Measurements from ENCODE around the gene GOLM1. TPM values are rescaled to one million over a fixed set of nuclear protein-coding genes. Genes with fewer than 3 reads are reported as not detected.
"Not testable (repeated sequence)": the region's sequence is repeated elsewhere in the genome, so short reads cannot be mapped to it uniquely, and the experiment has no call there.

The GOLM1 gene
- total RNA-seq, 1 donor from 2014 or later: 0.80 TPM

DNA sequence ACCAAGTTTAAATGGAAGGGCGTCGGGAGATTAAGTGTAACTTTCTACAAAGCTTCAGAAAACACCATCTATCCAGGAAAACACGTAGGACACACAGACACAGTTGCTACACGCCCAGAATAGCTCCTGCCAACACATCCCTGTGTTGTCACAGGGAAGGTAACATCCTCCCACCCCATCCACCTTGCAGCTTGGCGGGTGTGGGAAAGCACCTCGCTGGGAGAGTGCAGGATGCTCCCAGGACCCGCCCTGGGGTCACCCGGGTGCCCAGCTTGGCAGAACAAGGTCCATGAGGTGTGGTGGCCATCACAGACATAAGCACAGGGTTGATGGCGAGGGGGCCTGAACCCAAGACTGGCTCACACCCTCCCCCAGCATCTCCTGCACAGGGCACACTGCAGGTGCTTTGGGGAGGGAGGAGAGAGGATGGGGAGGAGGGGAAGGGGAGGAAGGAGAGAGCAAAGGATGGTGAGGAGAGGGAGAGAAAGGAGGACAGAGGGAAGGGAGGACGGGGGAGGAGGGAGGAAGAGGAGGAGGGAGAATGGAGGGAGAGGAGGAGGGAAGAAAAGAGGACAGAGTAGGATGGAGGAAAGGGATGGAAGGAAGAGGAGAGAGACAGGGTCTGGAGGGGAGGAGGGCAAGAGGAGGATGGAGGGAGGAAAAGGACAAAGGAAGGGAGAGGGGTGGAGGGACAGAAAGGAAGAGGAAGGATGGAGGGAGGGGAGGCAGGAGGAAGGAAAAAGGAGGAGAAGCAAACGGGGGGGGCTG lies 37.2 kb downstream of the GOLM1 start:
- POLR2A ChIA-PET: no interaction called here
- no peak overlapping the region for H3K4me3 Mint-ChIP-seq

DNA sequence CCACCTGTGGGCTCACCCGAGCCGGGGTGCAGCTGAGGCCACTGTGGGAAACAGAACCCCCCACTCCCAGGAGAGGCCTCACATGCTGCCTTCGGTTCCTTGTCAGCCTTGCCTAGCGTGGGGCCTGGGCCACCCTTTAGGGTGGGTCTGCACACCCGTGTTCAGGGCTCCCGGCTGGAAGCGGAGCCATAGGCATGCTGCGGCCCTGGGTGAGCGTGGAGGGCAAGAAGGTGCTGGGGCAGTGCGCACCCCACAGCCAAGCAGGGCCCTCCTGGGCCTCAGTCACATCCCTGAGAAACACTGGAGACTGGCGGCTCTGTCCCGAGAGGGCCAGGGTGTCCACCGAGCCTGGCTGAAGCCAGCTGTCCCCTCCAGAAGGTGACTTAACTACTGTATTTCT lies 41.9 kb downstream of the GOLM1 start:
- Mint-ChIP-seq H3K9me3 (no peaks in the 10 kb centered on the region), H3K27me3 (peaks cover 6% of the 10 kb centered on the region), H3K27ac (no peak overlapping the region), H3K4me3 (no peak overlapping the region), H3K36me3 (ENCODE audit: low read depth) (no peaks in the 10 kb centered on the region), H3K4me1 (no peaks in the 10 kb centered on the region)
- ChIA-PET CTCF (no interaction called here), POLR2A (no interaction called here)
- no peak for ATAC-seq (ENCODE audit: low read depth)
- intact Hi-C loops (cut with micrococcal nuclease): no loop called here
- TF ChIP-seq, protein P1, sequence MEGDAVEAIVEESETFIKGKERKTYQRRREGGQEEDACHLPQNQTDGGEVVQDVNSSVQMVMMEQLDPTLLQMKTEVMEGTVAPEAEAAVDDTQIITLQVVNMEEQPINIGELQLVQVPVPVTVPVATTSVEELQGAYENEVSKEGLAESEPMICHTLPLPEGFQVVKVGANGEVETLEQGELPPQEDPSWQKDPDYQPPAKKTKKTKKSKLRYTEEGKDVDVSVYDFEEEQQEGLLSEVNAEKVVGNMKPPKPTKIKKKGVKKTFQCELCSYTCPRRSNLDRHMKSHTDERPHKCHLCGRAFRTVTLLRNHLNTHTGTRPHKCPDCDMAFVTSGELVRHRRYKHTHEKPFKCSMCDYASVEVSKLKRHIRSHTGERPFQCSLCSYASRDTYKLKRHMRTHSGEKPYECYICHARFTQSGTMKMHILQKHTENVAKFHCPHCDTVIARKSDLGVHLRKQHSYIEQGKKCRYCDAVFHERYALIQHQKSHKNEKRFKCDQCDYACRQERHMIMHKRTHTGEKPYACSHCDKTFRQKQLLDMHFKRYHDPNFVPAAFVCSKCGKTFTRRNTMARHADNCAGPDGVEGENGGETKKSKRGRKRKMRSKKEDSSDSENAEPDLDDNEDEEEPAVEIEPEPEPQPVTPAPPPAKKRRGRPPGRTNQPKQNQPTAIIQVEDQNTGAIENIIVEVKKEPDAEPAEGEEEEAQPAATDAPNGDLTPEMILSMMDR (IDR thresholded peaks at IDR 0.05): no peak
- no peak for DNase-seq

More for the DNA sequence above, 37.2 kb downstream of the GOLM1 start:
- Mint-ChIP-seq H3K27ac (no peak overlapping the region), H3K36me3 (ENCODE audit: low read depth) (no peaks in the 10 kb centered on the region), H3K9me3 (no peaks in the 10 kb centered on the region), H3K27me3 (peaks cover 6% of the 10 kb centered on the region), H3K4me1 (no peaks in the 10 kb centered on the region)
- intact Hi-C loops (cut with micrococcal nuclease): no loop called here
- CTCF ChIA-PET: no interaction called here
- TF ChIP-seq, protein P1 (IDR thresholded peaks at IDR 0.05): no peak
- ATAC-seq (ENCODE audit: low read depth) (no peak), DNase-seq (no peak)

DNA sequence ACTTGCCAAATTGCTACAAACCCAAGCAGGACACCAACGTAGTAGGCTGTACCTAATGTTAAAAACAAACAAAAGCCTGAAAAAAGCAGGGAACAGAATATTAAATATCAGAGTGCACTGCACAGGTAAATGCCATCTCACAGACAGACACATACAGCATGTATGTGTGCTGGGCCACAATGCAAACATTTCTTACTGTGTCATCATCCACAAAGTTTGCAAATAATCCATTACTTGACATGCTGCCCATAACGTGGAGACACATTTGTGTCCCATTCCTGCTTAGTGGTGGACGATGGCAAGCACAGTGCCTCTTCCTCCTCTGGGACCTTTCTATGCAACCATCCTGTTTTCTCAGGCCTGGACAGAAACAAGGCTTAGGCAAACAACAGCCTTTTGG lies 44.7 kb downstream of the GOLM1 start:
- CTCF ChIA-PET: no interaction called here

DNA sequence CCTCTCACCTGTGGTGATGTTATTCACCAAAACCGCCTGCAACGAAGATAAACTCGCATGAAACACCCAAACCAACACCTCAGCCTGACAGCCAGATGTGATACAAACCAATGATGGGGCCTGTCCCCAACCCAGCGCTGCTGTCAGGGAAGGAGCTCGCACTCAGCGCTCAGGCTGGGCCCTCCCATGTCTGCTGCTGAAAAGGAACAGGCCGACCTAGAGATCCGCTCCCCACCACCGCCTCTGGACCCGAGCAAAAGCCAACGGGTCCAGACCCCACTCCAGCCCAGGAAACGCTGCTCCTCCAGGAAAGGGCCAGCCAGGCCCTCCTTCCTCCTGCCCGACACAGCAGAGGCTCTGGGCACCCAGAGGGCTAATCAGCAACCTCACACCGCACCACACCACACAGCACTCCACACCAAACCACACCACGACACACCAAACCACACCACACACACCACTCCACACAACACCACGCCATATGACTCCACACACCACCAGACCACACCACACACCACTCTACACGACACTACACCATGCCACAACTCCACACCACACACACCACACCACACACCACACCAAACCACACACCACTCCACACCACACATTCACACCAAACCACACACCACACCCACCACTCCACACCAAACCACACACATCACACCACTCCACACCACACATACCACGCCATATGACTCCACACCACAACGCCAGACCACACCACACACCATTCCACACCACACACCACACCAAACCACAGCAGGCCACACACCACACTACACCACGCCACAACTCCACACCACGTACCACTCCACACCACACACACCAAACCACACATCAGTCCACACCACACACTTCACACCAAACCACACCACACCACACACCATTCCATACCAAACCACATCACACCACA lies 46.5 kb downstream of the GOLM1 start:
- Mint-ChIP-seq H3K36me3 (ENCODE audit: low read depth) (no peaks in the 10 kb centered on the region), H3K9me3 (no peaks in the 10 kb centered on the region), H3K27me3 (no peaks in the 10 kb centered on the region), H3K27ac (no peak overlapping the region), H3K4me3 (no peak overlapping the region), H3K4me1 (no peaks in the 10 kb centered on the region)
- TF ChIP-seq, protein P1 (IDR thresholded peaks at IDR 0.05): no peak
- DNase-seq (no peak), ATAC-seq (ENCODE audit: low read depth) (no peak)
- ChIA-PET CTCF (no interaction called here), POLR2A (no interaction called here)
- intact Hi-C loops (cut with micrococcal nuclease): no loop called here

More for the DNA sequence above, 44.7 kb downstream of the GOLM1 start:
- intact Hi-C loops (cut with micrococcal nuclease): no loop called here
- TF ChIP-seq, protein P1 (IDR thresholded peaks at IDR 0.05): no peak
- POLR2A ChIA-PET: no interaction called here
- ATAC-seq (ENCODE audit: low read depth): no peak
- no peak for DNase-seq
- H3K36me3 Mint-ChIP-seq (ENCODE audit: low read depth): no peaks in the 10 kb centered on the region
- peaks cover 6% of the 10 kb centered on the region for H3K27me3 Mint-ChIP-seq
- H3K9me3 Mint-ChIP-seq: no peaks in the 10 kb centered on the region
- no peak overlapping the region for H3K27ac Mint-ChIP-seq
- no peaks in the 10 kb centered on the region for H3K4me1 Mint-ChIP-seq
- H3K4me3 Mint-ChIP-seq: no peak overlapping the region

DNA sequence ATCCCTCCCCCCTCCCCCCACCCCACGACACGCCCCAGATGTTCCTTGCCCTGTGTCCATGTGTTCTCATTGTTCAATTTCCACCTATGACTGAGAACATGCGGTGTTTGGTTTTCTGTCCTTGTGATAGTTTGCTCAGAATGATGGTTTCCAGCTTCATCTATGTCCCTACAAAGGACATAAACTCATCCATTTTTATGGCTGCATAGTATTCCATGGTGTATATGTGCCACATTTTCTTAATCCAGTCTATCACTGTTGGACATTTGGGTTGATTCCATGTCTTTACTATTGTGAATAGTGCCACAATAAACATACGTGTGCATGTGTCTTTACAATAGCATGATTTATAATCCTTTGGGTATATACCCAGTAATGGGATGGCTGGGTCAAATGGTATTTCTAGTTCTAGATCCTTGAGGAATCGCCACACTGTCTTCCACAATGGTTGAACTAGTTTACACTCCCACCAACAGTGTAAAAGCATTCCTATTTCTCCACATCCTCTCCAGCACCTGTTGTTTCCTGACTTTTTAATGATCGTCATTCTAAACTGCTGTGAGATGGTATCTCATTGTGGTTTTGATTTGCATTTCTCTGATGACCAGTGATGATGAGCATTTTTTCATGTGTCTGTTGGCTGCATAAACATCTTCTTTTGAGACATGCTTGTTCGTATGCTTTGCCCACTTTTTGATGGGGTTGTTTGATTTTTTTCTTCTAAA lies 51.2 kb downstream of the GOLM1 start:
- ATAC-seq (ENCODE audit: low read depth); intact Hi-C loops (cut with micrococcal nuclease); H3K27me3 Mint-ChIP-seq; DNase-seq; H3K4me3 Mint-ChIP-seq; H3K9me3 Mint-ChIP-seq; H3K36me3 Mint-ChIP-seq (ENCODE audit: low read depth); H3K27ac Mint-ChIP-seq; CTCF ChIA-PET; H3K4me1 Mint-ChIP-seq; POLR2A ChIA-PET: not testable (repeated sequence)
